PC-9 (cell line): ENCODE measurements around the gene TBX2.

Experiments
- EZH2 ChIP-seq: fragments of 200-600 bp; sonication (generic); IDR thresholded peaks from 2 replicates; pipeline ENCODE4 v1.8.0; 2017; ENCODE audit warnings: antibody characterized with exemption, low read depth
- TF ChIP-seq, protein P1 (sequence below): fragments of 200-600 bp; sonication (generic); conservative IDR thresholded peaks from 2 replicates; pipeline ENCODE4 v1.6.1; 2017; ENCODE audit warnings: mixed run types, antibody characterized with exemption, mild to moderate bottlenecking, moderate library complexity

GRCh38 chr17:61371179-61371578, 28.5 kb upstream of the TBX2 start:
- TF ChIP-seq, protein P1, sequence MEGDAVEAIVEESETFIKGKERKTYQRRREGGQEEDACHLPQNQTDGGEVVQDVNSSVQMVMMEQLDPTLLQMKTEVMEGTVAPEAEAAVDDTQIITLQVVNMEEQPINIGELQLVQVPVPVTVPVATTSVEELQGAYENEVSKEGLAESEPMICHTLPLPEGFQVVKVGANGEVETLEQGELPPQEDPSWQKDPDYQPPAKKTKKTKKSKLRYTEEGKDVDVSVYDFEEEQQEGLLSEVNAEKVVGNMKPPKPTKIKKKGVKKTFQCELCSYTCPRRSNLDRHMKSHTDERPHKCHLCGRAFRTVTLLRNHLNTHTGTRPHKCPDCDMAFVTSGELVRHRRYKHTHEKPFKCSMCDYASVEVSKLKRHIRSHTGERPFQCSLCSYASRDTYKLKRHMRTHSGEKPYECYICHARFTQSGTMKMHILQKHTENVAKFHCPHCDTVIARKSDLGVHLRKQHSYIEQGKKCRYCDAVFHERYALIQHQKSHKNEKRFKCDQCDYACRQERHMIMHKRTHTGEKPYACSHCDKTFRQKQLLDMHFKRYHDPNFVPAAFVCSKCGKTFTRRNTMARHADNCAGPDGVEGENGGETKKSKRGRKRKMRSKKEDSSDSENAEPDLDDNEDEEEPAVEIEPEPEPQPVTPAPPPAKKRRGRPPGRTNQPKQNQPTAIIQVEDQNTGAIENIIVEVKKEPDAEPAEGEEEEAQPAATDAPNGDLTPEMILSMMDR = no peak
- no peak for TF ChIP-seq EZH2
